Activated CD8-positive, alpha-beta memory T cell treated with anti-CD3 and anti-CD28 coated beads, Interleukin-2, amount 10 ng/mL, durations not matched to agents 7 days and 5 days (primary cell): ENCODE data around the gene KLF14. TPM values are rescaled to one million over a fixed set of nuclear protein-coding genes. Genes with fewer than 3 reads are reported as not detected.
"Not testable (repeated sequence)": the region's sequence is repeated elsewhere in the genome, so short reads cannot be mapped to it uniquely, and the experiment has no call there.

ENCODE experiments used
- ATAC-seq: fragments of 150-1000 bp; cut with Tn5 transposase; one replicate; pipeline ENCODE4 v1.10.0; 2021; ENCODE audit warnings: moderate library complexity
- CTCF ChIA-PET: fragments of 350-600 bp; sonication (Branson Sonifier 250); formaldehyde crosslinking; loops from one replicate; lab custom pipeline; 2021; ENCODE audit warnings: antibody characterized with exemption; lab: Charles Lee
- DNase-seq: peaks from one replicate; pipeline ENCODE4 v3.0.0-alpha.2; 2020
- H3K27ac Mint-ChIP-seq: one replicate; pipeline ENCODE4 v1.8.0; 2021; ENCODE audit warnings: mild to moderate bottlenecking, mixed read lengths
- H3K27me3 Mint-ChIP-seq: one replicate; pipeline ENCODE4 v1.8.0; 2021; ENCODE audit warnings: mixed read lengths
- H3K36me3 Mint-ChIP-seq: one replicate; pipeline ENCODE4 v1.8.0; 2021; ENCODE audit warnings: mild to moderate bottlenecking, mixed read lengths
- H3K4me1 Mint-ChIP-seq: one replicate; pipeline ENCODE4 v1.8.0; 2021; ENCODE audit warnings: mixed read lengths
- H3K4me3 Mint-ChIP-seq: one replicate; pipeline ENCODE4 v1.8.0; 2021; ENCODE audit warnings: mild to moderate bottlenecking, moderate library complexity, mixed read lengths
- H3K9me3 Mint-ChIP-seq: one replicate; pipeline ENCODE4 v1.8.0; 2022; ENCODE audit warnings: low read depth, mixed read lengths
- total RNA-seq, 2 experiments: library from RNA; stranded (reverse); gene quantifications; one replicate each; pipeline ENCODE4 v1.2.3, GENCODE V29; 2021

The KLF14 gene
- total RNA-seq, result not detected

GRCh38 chr7:130733931-130734814, at the start of gene KLF14:
Gene KLF14, minus strand, starts transcription at chr7:130734207. Its CDS starts 174 bp downstream, at chr7:130734033.
- Mint-ChIP-seq H3K9me3 (no peaks in the 10 kb centered on the region), H3K27ac (no peak within 1 kb of the TSS), H3K27me3 (peaks cover 78% of the 10 kb centered on the region), H3K36me3 (peaks cover 6% of the 10 kb centered on the region), H3K4me1 (peaks cover 8% of the 10 kb centered on the region), H3K4me3 (peak within 1 kb of the TSS; percentile 78)
- DNase-seq (no peak), ATAC-seq (peak; percentile 74)
- CTCF ChIA-PET, result interaction anchor here (1.6 kb wide), 1 partner anchor 24 kb away, joined by 5 read pairs; no protein-coding TSS in a partner anchor

GRCh38 chr7:130781346-130781745, 47.3 kb upstream of the KLF14 start:
- no peaks in the 10 kb centered on the region for H3K9me3 Mint-ChIP-seq
- DNase-seq (no peak), ATAC-seq (no peak)
- H3K4me1 Mint-ChIP-seq, result no peaks in the 10 kb centered on the region
- no peak overlapping the region for H3K4me3 Mint-ChIP-seq
- H3K36me3 Mint-ChIP-seq, result peaks cover 2% of the 10 kb centered on the region
- peaks cover 47% of the 10 kb centered on the region for H3K27me3 Mint-ChIP-seq
- H3K27ac Mint-ChIP-seq, result no peak overlapping the region
- CTCF ChIA-PET, result no interaction called here

- Mint-ChIP-seq H3K4me1 (no peaks in the 10 kb centered on the region), H3K9me3 (peaks cover 2% of the 10 kb centered on the region), H3K4me3 (no peak overlapping the region), H3K27me3 (peaks cover 56% of the 10 kb centered on the region), H3K27ac (no peak overlapping the region), H3K36me3 (peaks cover 2% of the 10 kb centered on the region)
- DNase-seq (no peak), ATAC-seq (no peak)
- CTCF ChIA-PET, result no interaction called here
These were observed 43.4 kb upstream of the KLF14 start for GRCh38 chr7:130777426-130777825.

- H3K4me1 Mint-ChIP-seq, H3K4me3 Mint-ChIP-seq, H3K36me3 Mint-ChIP-seq, H3K27ac Mint-ChIP-seq, CTCF ChIA-PET, DNase-seq, ATAC-seq: not testable (repeated sequence)
- H3K9me3 Mint-ChIP-seq, result peaks cover 14% of the 10 kb centered on the region
- peaks cover 50% of the 10 kb centered on the region for H3K27me3 Mint-ChIP-seq
These were observed 38.4 kb upstream of the KLF14 start for GRCh38 chr7:130772456-130772855.

- peaks cover 14% of the 10 kb centered on the region for H3K9me3 Mint-ChIP-seq
- no peak for ATAC-seq
- H3K27ac Mint-ChIP-seq, result no peak overlapping the region
- DNase-seq, result no peak
- CTCF ChIA-PET, result no interaction called here
- no peaks in the 10 kb centered on the region for H3K36me3 Mint-ChIP-seq
- H3K4me1 Mint-ChIP-seq, result no peaks in the 10 kb centered on the region
- H3K27me3 Mint-ChIP-seq, result peaks cover 41% of the 10 kb centered on the region
- H3K4me3 Mint-ChIP-seq, result no peak overlapping the region
These were observed 34.8 kb upstream of the KLF14 start for GRCh38 chr7:130768854-130769253.

GRCh38 chr7:130764569-130764968, 30.6 kb upstream of the KLF14 start:
- H3K27ac Mint-ChIP-seq, CTCF ChIA-PET, H3K4me3 Mint-ChIP-seq, H3K4me1 Mint-ChIP-seq, H3K9me3 Mint-ChIP-seq, DNase-seq, H3K36me3 Mint-ChIP-seq, ATAC-seq: not testable (repeated sequence)
- H3K27me3 Mint-ChIP-seq, result peaks cover 34% of the 10 kb centered on the region

- no peak overlapping the region for H3K4me3 Mint-ChIP-seq
- H3K36me3 Mint-ChIP-seq, result no peaks in the 10 kb centered on the region
- DNase-seq (no peak), ATAC-seq (no peak)
- no peaks in the 10 kb centered on the region for H3K9me3 Mint-ChIP-seq
- no peaks in the 10 kb centered on the region for H3K4me1 Mint-ChIP-seq
- CTCF ChIA-PET, result interaction anchor here (0.7 to 2.7 kb wide), 22 partner anchors 8 to 696 kb away, joined by 3 to 25 read pairs (median 4); partner anchors contain the start of genes KLF14, KLHDC10 and TMEM209
- no peak overlapping the region for H3K27ac Mint-ChIP-seq
- peaks cover 21% of the 10 kb centered on the region for H3K27me3 Mint-ChIP-seq
These were observed 24.5 kb upstream of the KLF14 start for GRCh38 chr7:130758429-130759056.

- no peak overlapping the region for H3K4me3 Mint-ChIP-seq
- DNase-seq, result no peak
- CTCF ChIA-PET, result no interaction called here
- no peaks in the 10 kb centered on the region for H3K4me1 Mint-ChIP-seq
- H3K27me3 Mint-ChIP-seq, result peaks cover 24% of the 10 kb centered on the region
- no peaks in the 10 kb centered on the region for H3K9me3 Mint-ChIP-seq
- no peak overlapping the region for H3K27ac Mint-ChIP-seq
- no peak for ATAC-seq
- H3K36me3 Mint-ChIP-seq, result no peaks in the 10 kb centered on the region
These were observed 22.3 kb upstream of the KLF14 start for GRCh38 chr7:130756316-130756715.

GRCh38 chr7:130752424-130752823, 18.4 kb upstream of the KLF14 start:
- no peak for ATAC-seq

GRCh38 chr7:130750755-130751154, 16.7 kb upstream of the KLF14 start:
- ATAC-seq (no peak), DNase-seq (no peak)
- H3K27ac Mint-ChIP-seq, result no peak overlapping the region
- H3K27me3 Mint-ChIP-seq, result peaks cover 53% of the 10 kb centered on the region
- CTCF ChIA-PET, result interaction anchor here (0.6 kb wide), 1 partner anchor 1063 kb away, joined by 4 read pairs; no protein-coding TSS in a partner anchor
- H3K4me3 Mint-ChIP-seq, result no peak overlapping the region
- H3K9me3 Mint-ChIP-seq, result no peaks in the 10 kb centered on the region
- no peaks in the 10 kb centered on the region for H3K36me3 Mint-ChIP-seq
- no peaks in the 10 kb centered on the region for H3K4me1 Mint-ChIP-seq

More at GRCh38 chr7:130752424-130752823, 18.4 kb upstream of the KLF14 start:
- no peaks in the 10 kb centered on the region for H3K36me3 Mint-ChIP-seq
- no peak overlapping the region for H3K4me3 Mint-ChIP-seq
- peaks cover 42% of the 10 kb centered on the region for H3K27me3 Mint-ChIP-seq
- H3K27ac Mint-ChIP-seq, result no peak overlapping the region
- H3K4me1 Mint-ChIP-seq, result no peaks in the 10 kb centered on the region
- no peak for DNase-seq
- CTCF ChIA-PET, result no interaction called here
- no peaks in the 10 kb centered on the region for H3K9me3 Mint-ChIP-seq

- Mint-ChIP-seq H3K36me3 (no peaks in the 10 kb centered on the region), H3K27ac (no peak overlapping the region), H3K4me3 (no peak overlapping the region), H3K4me1 (no peaks in the 10 kb centered on the region), H3K27me3 (peaks cover 64% of the 10 kb centered on the region), H3K9me3 (no peaks in the 10 kb centered on the region)
- DNase-seq, result no peak
- CTCF ChIA-PET, result interaction anchor here (1.7 kb wide), 1 partner anchor 9 kb away, joined by 5 read pairs; no protein-coding TSS in a partner anchor
- no peak for ATAC-seq
These were observed 14.8 kb upstream of the KLF14 start for GRCh38 chr7:130748531-130749389.

- Mint-ChIP-seq H3K27ac (no peak overlapping the region), H3K36me3 (no peaks in the 10 kb centered on the region), H3K9me3 (no peaks in the 10 kb centered on the region), H3K27me3 (peaks cover 46% of the 10 kb centered on the region), H3K4me1 (no peaks in the 10 kb centered on the region), H3K4me3 (no peak overlapping the region)
- ATAC-seq, result no peak
- CTCF ChIA-PET, result interaction anchor here (1.7 kb wide), 1 partner anchor 17 kb away, joined by 6 read pairs; no protein-coding TSS in a partner anchor
- no peak for DNase-seq
These were observed 7.5 kb upstream of the KLF14 start for GRCh38 chr7:130741331-130741995.
